Subcutaneous abdominal adipose tissue (tissue), 5 donors: ENCODE results near the gene PSMC3.

Source experiments
- H3K27ac ChIP-seq: one replicate; pipeline ENCODE4 v1.7.0; 2013; ENCODE audit warnings: low read depth, mild to moderate bottlenecking, inconsistent platforms, low read length, moderate library complexity
- H3K27me3 ChIP-seq, 5 donors: one replicate each; pipeline ENCODE4 v1.7.0; 2013; ENCODE audit warnings: low read length in 5 of 5, inconsistent platforms in 1 of 5; ENCODE audit not compliant: control insufficient read depth in 5 of 5, insufficient read depth in 4 of 5
- H3K36me3 ChIP-seq, 5 donors: one replicate each; pipeline ENCODE4 v1.7.0; 2013; ENCODE audit warnings: low read length in 5 of 5; ENCODE audit not compliant: control insufficient read depth in 5 of 5, insufficient read depth in 5 of 5
- H3K4me1 ChIP-seq, 5 donors: one replicate each; pipeline ENCODE4 v1.7.0; 2013; ENCODE audit warnings: low read length in 5 of 5, mild to moderate bottlenecking in 3 of 5, moderate library complexity in 1 of 5; ENCODE audit not compliant: control insufficient read depth in 5 of 5, insufficient read depth in 5 of 5
- H3K4me3 ChIP-seq, 5 donors: one replicate each; pipeline ENCODE4 v1.7.0; 2013; ENCODE audit warnings: low read length in 5 of 5, low read depth in 1 of 5
- H3K9ac ChIP-seq, 5 donors: one replicate each; pipeline ENCODE4 v1.7.0; 2013; ENCODE audit warnings: low read length in 5 of 5, mild to moderate bottlenecking in 4 of 5, moderate library complexity in 3 of 5
- H3K9me3 ChIP-seq, 5 donors: one replicate each; pipeline ENCODE4 v1.7.0; 2013; ENCODE audit warnings: low read length in 5 of 5; ENCODE audit not compliant: control insufficient read depth in 5 of 5
- donor health status: healthy.
- donor health status: healthy.
- donor health status: healthy.
- donor health status: healthy.
- donor health status: healthy.

Gene PSMC3

GRCh38 chr11:47394322-47395222 lies 31.7 kb downstream of the PSMC3 start:
- peak overlapping the region; percentile 88 for H3K27ac ChIP-seq
- H3K4me3 ChIP-seq, result peak overlapping the region in 4 of 5 donors; percentile 13 to 55 (median 28)
- H3K36me3 ChIP-seq, result no peaks in the 10 kb centered on the region
- H3K9ac ChIP-seq, result peak overlapping the region in 4 of 5 donors; percentile 64 to 83 (median 76)
- H3K27me3 ChIP-seq, result peaks cover 0 to 2% (median 0%) of the 10 kb centered on the region in 5 donors
- H3K4me1 ChIP-seq, result peaks cover 0 to 62% (median 32%) of the 10 kb centered on the region in 5 donors
- H3K9me3 ChIP-seq, result no peaks in the 10 kb centered on the region

GRCh38 chr11:47394050-47394321 lies 32.3 kb downstream of the PSMC3 start:
- H3K36me3 ChIP-seq, result no peaks in the 10 kb centered on the region
- peak overlapping the region in 4 of 5 donors; percentile 3 to 70 (median 34) for H3K9ac ChIP-seq
- H3K27me3 ChIP-seq, result no peaks in the 10 kb centered on the region
- H3K9me3 ChIP-seq, result no peaks in the 10 kb centered on the region
- H3K27ac ChIP-seq, result peak overlapping the region; percentile 88
- H3K4me1 ChIP-seq, result peaks cover 0 to 65% (median 31%) of the 10 kb centered on the region in 5 donors
- peak overlapping the region in 2 of 5 donors; percentile 19 to 55 for H3K4me3 ChIP-seq

- no peak overlapping the region for H3K4me3 ChIP-seq
- H3K9ac ChIP-seq, result peak overlapping the region in 4 of 5 donors; percentile 12 to 48 (median 29)
- H3K36me3 ChIP-seq, result no peaks in the 10 kb centered on the region
- H3K27me3 ChIP-seq, result no peaks in the 10 kb centered on the region
- H3K4me1 ChIP-seq, result peaks cover 0 to 71% (median 31%) of the 10 kb centered on the region in 5 donors
- H3K9me3 ChIP-seq, result no peaks in the 10 kb centered on the region
- H3K27ac ChIP-seq, result peak overlapping the region; percentile 88
Observed at GRCh38 chr11:47393163-47394049, 32.8 kb downstream of the PSMC3 start.

- Histone ChIP-seq H3K4me3 (no peak overlapping the region), H3K27me3 (no peaks in the 10 kb centered on the region), H3K9me3 (no peaks in the 10 kb centered on the region), H3K27ac (peak overlapping the region; percentile 41), H3K36me3 (no peaks in the 10 kb centered on the region), H3K9ac (no peak overlapping the region), H3K4me1 (peaks cover 0 to 77% (median 34%) of the 10 kb centered on the region in 5 donors)
Observed at GRCh38 chr11:47392546-47393162, 33.6 kb downstream of the PSMC3 start.

- Histone ChIP-seq H3K4me1 (peaks cover 0 to 77% (median 34%) of the 10 kb centered on the region in 5 donors), H3K27me3 (no peaks in the 10 kb centered on the region), H3K4me3 (no peak overlapping the region), H3K9ac (peak overlapping the region in 2 of 5 donors; percentile 42 to 54), H3K9me3 (no peaks in the 10 kb centered on the region), H3K36me3 (no peaks in the 10 kb centered on the region), H3K27ac (peak overlapping the region; percentile 41)
Observed at GRCh38 chr11:47391711-47392432, 34.4 kb downstream of the PSMC3 start.

- Histone ChIP-seq H3K4me1 (peaks cover 0 to 77% (median 34%) of the 10 kb centered on the region in 5 donors), H3K27ac (no peak overlapping the region), H3K27me3 (no peaks in the 10 kb centered on the region), H3K9ac (peak overlapping the region in 2 of 5 donors; percentile 42 to 54), H3K36me3 (no peaks in the 10 kb centered on the region), H3K9me3 (no peaks in the 10 kb centered on the region), H3K4me3 (no peak overlapping the region)
Observed at GRCh38 chr11:47391077-47391583, 35.1 kb downstream of the PSMC3 start.

GRCh38 chr11:47390422-47390760 lies 35.8 kb downstream of the PSMC3 start:
- Histone ChIP-seq H3K36me3 (no peaks in the 10 kb centered on the region), H3K4me1 (peaks cover 0 to 69% (median 31%) of the 10 kb centered on the region in 5 donors), H3K9ac (peak overlapping the region in 1 of 5 donors; percentile 42), H3K27ac (no peak overlapping the region), H3K9me3 (no peaks in the 10 kb centered on the region), H3K4me3 (no peak overlapping the region), H3K27me3 (no peaks in the 10 kb centered on the region)

GRCh38 chr11:47389577-47390421 lies 36.4 kb downstream of the PSMC3 start:
- H3K4me1 ChIP-seq, result peaks cover 0 to 63% (median 28%) of the 10 kb centered on the region in 5 donors
- peak overlapping the region in 1 of 5 donors; percentile 13 for H3K9ac ChIP-seq
- H3K27me3 ChIP-seq, result no peaks in the 10 kb centered on the region
- no peak overlapping the region for H3K27ac ChIP-seq
- no peaks in the 10 kb centered on the region for H3K36me3 ChIP-seq
- H3K9me3 ChIP-seq, result no peaks in the 10 kb centered on the region
- H3K4me3 ChIP-seq, result peak overlapping the region in 1 of 5 donors; percentile 18
